Activated T-helper 1 cell treated with Interleukin-2 at 50 U/mL for 16 hours (primary cell): ENCODE measurements around the gene PAPPA.

ENCODE experiments used
- DNase-seq: peaks from one replicate; pipeline ENCODE4 v3.0.0-alpha.2; 2020; ENCODE audit warnings: low read depth

PAPPA gene

GRCh38 chr9:116382053-116382452 is 228.5 kb downstream of the PAPPA start:
- DNase-seq = no peak

GRCh38 chr9:116383133-116383532 is 229.5 kb downstream of the PAPPA start:
- no peak for DNase-seq

GRCh38 chr9:116383936-116384335 is 230.3 kb downstream of the PAPPA start:
- no peak for DNase-seq

GRCh38 chr9:116387934-116388698 is 234.5 kb downstream of the PAPPA start:
- DNase-seq = no peak

- no peak for DNase-seq
These were observed 236.1 kb downstream of the PAPPA start for GRCh38 chr9:116389541-116390302.

GRCh38 chr9:116390303-116391228 is 237.0 kb downstream of the PAPPA start:
- no peak for DNase-seq

- DNase-seq = no peak
These were observed 237.8 kb downstream of the PAPPA start for GRCh38 chr9:116391306-116391900.

- DNase-seq = no peak
These were observed 239.6 kb downstream of the PAPPA start for GRCh38 chr9:116393198-116393597.

GRCh38 chr9:116394070-116394469 is 240.5 kb downstream of the PAPPA start:
- no peak for DNase-seq

- no peak for DNase-seq
These were observed 241.5 kb downstream of the PAPPA start for GRCh38 chr9:116394894-116395698.

- DNase-seq = no peak
These were observed 242.1 kb downstream of the PAPPA start for GRCh38 chr9:116395699-116396037.

GRCh38 chr9:116403171-116403570 is 249.6 kb downstream of the PAPPA start:
- DNase-seq = no peak

- no peak for DNase-seq
These were observed 250.6 kb downstream of the PAPPA start for GRCh38 chr9:116404228-116404627.

GRCh38 chr9:116405321-116405720 is 251.7 kb downstream of the PAPPA start:
- DNase-seq = no peak

- DNase-seq = no peak
These were observed 252.9 kb downstream of the PAPPA start for GRCh38 chr9:116406469-116406868.

GRCh38 chr9:116409129-116409528 is 255.5 kb downstream of the PAPPA start:
- no peak for DNase-seq

GRCh38 chr9:116409638-116410037 is 256.0 kb downstream of the PAPPA start:
- no peak for DNase-seq

- DNase-seq = no peak
These were observed 257.9 kb downstream of the PAPPA start for GRCh38 chr9:116411506-116411905.

- DNase-seq = no peak
These were observed 260.8 kb downstream of the PAPPA start for GRCh38 chr9:116414374-116414773.

- no peak for DNase-seq
These were observed 262.8 kb downstream of the PAPPA start for GRCh38 chr9:116416421-116416820.

GRCh38 chr9:116417464-116417863 is 263.9 kb downstream of the PAPPA start:
- no peak for DNase-seq
